ENCODE measurements around the gene ANKRD11.

DNA sequence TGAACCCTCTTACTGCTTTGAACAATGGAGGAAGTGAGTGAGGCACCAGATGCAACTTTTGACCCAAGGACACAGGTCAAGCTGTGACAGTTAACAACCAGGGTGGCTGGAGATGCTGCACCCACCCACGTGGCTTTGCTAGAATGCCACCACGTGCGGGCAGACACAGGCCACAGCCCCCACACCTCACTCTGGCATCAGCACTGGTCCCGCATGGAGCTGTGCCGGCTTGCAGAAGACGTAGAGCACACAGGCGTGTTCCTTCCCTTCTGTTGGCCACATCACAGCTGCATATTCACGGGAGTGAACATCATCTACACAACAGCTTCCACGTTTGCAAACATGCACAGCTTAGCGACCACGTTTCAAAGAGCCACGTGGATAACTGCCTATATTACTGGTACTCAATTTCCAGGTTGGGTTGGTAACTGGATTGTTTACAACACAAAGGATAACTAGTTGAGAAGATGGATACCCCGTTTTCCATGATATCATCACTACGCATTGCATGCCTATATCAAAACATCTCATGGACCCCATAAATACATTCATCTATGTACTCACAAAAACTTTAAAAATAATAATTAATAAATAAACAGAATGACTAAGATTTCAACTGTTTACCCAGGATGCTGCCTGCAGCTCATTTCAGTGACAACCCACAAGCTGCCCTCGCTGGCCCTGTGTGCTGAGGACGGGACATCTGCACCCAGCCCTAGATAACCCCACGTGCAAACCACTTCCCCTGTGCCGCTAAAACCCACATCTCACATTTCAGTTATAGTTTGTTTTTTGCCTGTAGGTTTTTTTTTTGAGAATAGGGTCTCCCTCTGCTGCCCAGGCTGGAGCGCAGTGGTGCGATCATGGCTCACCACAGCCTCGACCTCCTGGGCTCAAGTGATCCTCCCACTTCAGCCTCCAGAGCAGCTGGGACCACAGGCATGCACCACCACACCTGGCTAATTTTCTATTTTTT lies 132.0 kb downstream of the ANKRD11 start:
- TF ChIP-seq, protein P1, sequence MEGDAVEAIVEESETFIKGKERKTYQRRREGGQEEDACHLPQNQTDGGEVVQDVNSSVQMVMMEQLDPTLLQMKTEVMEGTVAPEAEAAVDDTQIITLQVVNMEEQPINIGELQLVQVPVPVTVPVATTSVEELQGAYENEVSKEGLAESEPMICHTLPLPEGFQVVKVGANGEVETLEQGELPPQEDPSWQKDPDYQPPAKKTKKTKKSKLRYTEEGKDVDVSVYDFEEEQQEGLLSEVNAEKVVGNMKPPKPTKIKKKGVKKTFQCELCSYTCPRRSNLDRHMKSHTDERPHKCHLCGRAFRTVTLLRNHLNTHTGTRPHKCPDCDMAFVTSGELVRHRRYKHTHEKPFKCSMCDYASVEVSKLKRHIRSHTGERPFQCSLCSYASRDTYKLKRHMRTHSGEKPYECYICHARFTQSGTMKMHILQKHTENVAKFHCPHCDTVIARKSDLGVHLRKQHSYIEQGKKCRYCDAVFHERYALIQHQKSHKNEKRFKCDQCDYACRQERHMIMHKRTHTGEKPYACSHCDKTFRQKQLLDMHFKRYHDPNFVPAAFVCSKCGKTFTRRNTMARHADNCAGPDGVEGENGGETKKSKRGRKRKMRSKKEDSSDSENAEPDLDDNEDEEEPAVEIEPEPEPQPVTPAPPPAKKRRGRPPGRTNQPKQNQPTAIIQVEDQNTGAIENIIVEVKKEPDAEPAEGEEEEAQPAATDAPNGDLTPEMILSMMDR (IDR thresholded peaks at IDR 0.05 in 2 of 3, conservative IDR thresholded peaks at IDR 0.05 in 1 of 3; ENCODE audit: borderline replicate concordance in 1 of 3, insufficient read depth in 1 of 3, low read depth in 2 of 3, low read length in 2 of 3): no peak
- TF ChIP-seq POLR2AphosphoS5 (IDR thresholded peaks at IDR 0.05; ENCODE audit: low read depth, low read length) (no peak; the same call in 1 of the 2 replicates), YY1 (IDR thresholded peaks at IDR 0.05; ENCODE audit: extremely low read depth, insufficient replicate concordance, low read depth, low read length) (no peak), SP1 (IDR thresholded peaks at IDR 0.05; ENCODE audit: low read depth) (no peak), POLR2A (IDR thresholded peaks at IDR 0.05; ENCODE audit: borderline replicate concordance, extremely low read depth, insufficient read depth, insufficient read length) (no peak), EZH2phosphoT487 (IDR thresholded peaks at IDR 0.05; ENCODE audit: borderline replicate concordance) (no peak), CEBPB (IDR thresholded peaks at IDR 0.05; ENCODE audit: low read depth) (no peak), EZH2 (IDR thresholded peaks at IDR 0.05) (no peak), RAD21 (IDR thresholded peaks at IDR 0.05; ENCODE audit: low read depth) (no peak), SRF (IDR thresholded peaks at IDR 0.05; ENCODE audit: low read depth) (no peak), ZFX (IDR thresholded peaks at IDR 0.05) (no peak), JUND (IDR thresholded peaks at IDR 0.05) (no peak)
- TF ChIP-seq, protein P2, sequence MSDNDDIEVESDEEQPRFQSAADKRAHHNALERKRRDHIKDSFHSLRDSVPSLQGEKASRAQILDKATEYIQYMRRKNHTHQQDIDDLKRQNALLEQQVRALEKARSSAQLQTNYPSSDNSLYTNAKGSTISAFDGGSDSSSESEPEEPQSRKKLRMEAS (IDR thresholded peaks at IDR 0.05): no peak
- TF ChIP-seq, protein P3, sequence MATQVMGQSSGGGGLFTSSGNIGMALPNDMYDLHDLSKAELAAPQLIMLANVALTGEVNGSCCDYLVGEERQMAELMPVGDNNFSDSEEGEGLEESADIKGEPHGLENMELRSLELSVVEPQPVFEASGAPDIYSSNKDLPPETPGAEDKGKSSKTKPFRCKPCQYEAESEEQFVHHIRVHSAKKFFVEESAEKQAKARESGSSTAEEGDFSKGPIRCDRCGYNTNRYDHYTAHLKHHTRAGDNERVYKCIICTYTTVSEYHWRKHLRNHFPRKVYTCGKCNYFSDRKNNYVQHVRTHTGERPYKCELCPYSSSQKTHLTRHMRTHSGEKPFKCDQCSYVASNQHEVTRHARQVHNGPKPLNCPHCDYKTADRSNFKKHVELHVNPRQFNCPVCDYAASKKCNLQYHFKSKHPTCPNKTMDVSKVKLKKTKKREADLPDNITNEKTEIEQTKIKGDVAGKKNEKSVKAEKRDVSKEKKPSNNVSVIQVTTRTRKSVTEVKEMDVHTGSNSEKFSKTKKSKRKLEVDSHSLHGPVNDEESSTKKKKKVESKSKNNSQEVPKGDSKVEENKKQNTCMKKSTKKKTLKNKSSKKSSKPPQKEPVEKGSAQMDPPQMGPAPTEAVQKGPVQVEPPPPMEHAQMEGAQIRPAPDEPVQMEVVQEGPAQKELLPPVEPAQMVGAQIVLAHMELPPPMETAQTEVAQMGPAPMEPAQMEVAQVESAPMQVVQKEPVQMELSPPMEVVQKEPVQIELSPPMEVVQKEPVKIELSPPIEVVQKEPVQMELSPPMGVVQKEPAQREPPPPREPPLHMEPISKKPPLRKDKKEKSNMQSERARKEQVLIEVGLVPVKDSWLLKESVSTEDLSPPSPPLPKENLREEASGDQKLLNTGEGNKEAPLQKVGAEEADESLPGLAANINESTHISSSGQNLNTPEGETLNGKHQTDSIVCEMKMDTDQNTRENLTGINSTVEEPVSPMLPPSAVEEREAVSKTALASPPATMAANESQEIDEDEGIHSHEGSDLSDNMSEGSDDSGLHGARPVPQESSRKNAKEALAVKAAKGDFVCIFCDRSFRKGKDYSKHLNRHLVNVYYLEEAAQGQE (IDR thresholded peaks at IDR 0.05; ENCODE audit: low read depth): no peak

All from HCT116 (cell line).